WTC11 (cell line): Measurements from ENCODE around the gene SHOC2.

Source experiments
- IRF1 ChIP-seq: sonication (generic); formaldehyde crosslinking; IDR thresholded peaks from 2 replicates; pipeline ENCODE4 v1.8.0; 2023; ENCODE audit warnings: missing genetic modification reagents
- NR1H2 ChIP-seq: sonication (generic); formaldehyde crosslinking; IDR thresholded peaks from 2 replicates; pipeline ENCODE4 v1.9.0; 2021; ENCODE audit warnings: mild to moderate bottlenecking, moderate library complexity, missing genetic modification reagents
- NR2C2 ChIP-seq: sonication (generic); formaldehyde crosslinking; IDR thresholded peaks from 2 replicates; pipeline ENCODE4 v1.8.0; 2022; ENCODE audit warnings: mild to moderate bottlenecking, missing genetic modification reagents
- TF ChIP-seq, protein P1 (sequence below): fragments of 200-600 bp; IDR thresholded peaks from 2 replicates; pipeline ENCODE4 v1.8.0; 2022; ENCODE audit warnings: antibody characterized with exemption

GRCh38 chr10:110966146-110966545 is 46.7 kb downstream of the SHOC2 start:
- TF ChIP-seq IRF1, result no peak
- TF ChIP-seq, protein P1, sequence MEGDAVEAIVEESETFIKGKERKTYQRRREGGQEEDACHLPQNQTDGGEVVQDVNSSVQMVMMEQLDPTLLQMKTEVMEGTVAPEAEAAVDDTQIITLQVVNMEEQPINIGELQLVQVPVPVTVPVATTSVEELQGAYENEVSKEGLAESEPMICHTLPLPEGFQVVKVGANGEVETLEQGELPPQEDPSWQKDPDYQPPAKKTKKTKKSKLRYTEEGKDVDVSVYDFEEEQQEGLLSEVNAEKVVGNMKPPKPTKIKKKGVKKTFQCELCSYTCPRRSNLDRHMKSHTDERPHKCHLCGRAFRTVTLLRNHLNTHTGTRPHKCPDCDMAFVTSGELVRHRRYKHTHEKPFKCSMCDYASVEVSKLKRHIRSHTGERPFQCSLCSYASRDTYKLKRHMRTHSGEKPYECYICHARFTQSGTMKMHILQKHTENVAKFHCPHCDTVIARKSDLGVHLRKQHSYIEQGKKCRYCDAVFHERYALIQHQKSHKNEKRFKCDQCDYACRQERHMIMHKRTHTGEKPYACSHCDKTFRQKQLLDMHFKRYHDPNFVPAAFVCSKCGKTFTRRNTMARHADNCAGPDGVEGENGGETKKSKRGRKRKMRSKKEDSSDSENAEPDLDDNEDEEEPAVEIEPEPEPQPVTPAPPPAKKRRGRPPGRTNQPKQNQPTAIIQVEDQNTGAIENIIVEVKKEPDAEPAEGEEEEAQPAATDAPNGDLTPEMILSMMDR, result no peak
- no peak for TF ChIP-seq NR2C2
- TF ChIP-seq NR1H2 (CRISPR knock-in tag), result no peak
